Testis (tissue), 3 donors: ENCODE measurements around the gene KRTAP4-16. TPM values are rescaled to one million over a fixed set of nuclear protein-coding genes. Genes with fewer than 3 reads are reported as not detected.
"Not testable (repeated sequence)": the region's sequence is repeated elsewhere in the genome, so short reads cannot be mapped to it uniquely, and the experiment has no call there.

Experiments
- DNase-seq: peaks from one replicate; pipeline ENCODE4 v3.0.0-alpha.2; 2019
- H3K27ac ChIP-seq, 2 donors: fragments of 200-600 bp; sonication (generic); one replicate each; pipeline ENCODE4 v1.5.1; 2019
- H3K27me3 ChIP-seq: fragments of 200-600 bp; sonication (generic); one replicate; pipeline ENCODE4 v1.5.1; 2019
- H3K36me3 ChIP-seq: fragments of 200-600 bp; sonication (generic); one replicate; pipeline ENCODE4 v1.5.1; 2017; ENCODE audit warnings: low read depth; ENCODE audit errors: missing control alignments
- H3K4me1 ChIP-seq: fragments of 200-600 bp; sonication (generic); one replicate; pipeline ENCODE4 v1.5.1; 2019
- H3K4me3 ChIP-seq, 2 donors: fragments of 200-600 bp; sonication (generic); one replicate each; pipeline ENCODE4 v1.5.1; 2017 to 2019
- H3K9me3 ChIP-seq: fragments of 200-600 bp; sonication (generic); one replicate; pipeline ENCODE4 v1.5.1; 2017
- CTCF ChIP-seq, 3 experiments: fragments of 450-650 bp in 2 of 3; fragments of 200-600 bp in 1 of 3; sonication (generic) in 1 of 3; IDR thresholded peaks; one replicate each; pipeline ENCODE4 v1.5.1; 2016 to 2019; ENCODE audit warnings: antibody characterized with exemption in 3 of 3, mild to moderate bottlenecking in 2 of 3, moderate library complexity in 1 of 3
- POLR2A ChIP-seq: fragments of 450-650 bp; IDR thresholded peaks from one replicate; pipeline ENCODE4 v1.6.1; 2017; ENCODE audit warnings: antibody characterized with exemption, mild to moderate bottlenecking, moderate library complexity
- WGBS, 2 donors: methylation state at CpG; one replicate each; pipeline ENCODE4 v1.1.5; 2018; 5-methylcytosine and 5-hydroxymethylcytosine counted together
- intact Hi-C: fragments of 100-400 bp; cut with DNase I; formaldehyde crosslinking; loops from one replicate; pipeline ENCODE4 v1.15.1; 2023; ENCODE audit warnings: low total_unique reads
- polyA plus RNA-seq: library from polyadenylated mRNA; stranded (reverse); fragments of 350-450 nt; fragmentation: Illumina TruSeq; extraction: RNeasy Lipid Tissue Mini Kit (QIAGEN cat#74804); gene quantifications from one replicate; pipeline ENCODE4 v1.2.3, GENCODE V29; 2014; ENCODE audit warnings: low read depth, low replicate concordance; ENCODE audit not compliant: insufficient read depth
- total RNA-seq, 2 donors: library from RNA; depleted of rRNA; stranded (reverse); fragments of >200 nt; gene quantifications; one replicate each; pipeline ENCODE4 v1.2.3, GENCODE V29; 2016

Gene KRTAP4-16
- total and polyA plus RNA-seq, 3 donors from 2014 or later = not detected

DNA sequence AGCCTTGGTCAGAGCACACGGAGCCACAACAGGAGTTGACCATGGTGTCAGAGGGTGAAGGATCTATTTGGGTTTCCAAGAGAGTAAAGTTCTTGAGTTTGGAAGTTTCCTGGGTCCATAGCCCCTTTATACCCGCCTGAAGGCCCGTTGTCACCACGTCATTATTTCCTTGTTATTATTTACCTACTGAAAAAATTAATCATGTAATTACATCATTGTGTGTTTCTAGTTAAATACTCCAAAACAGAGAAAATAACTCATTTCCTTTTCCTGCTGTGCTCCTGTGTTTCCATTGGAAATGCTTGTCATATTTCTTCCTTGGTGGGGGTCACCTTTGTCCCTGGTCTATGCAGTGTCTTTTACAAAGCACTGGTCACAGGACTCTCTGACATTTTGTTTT is 4.0 kb downstream of the KRTAP4-16 start, which contains the start of gene KRTAP4-8:
KRTAP4-8 (minus strand) TSS at position 101 of the 400 bp plus-strand sequence; CDS start at position 43, 58 bp downstream.
- no peak for DNase-seq
- Histone ChIP-seq H3K27ac (no peak within 1 kb of the TSS), H3K9me3 (no peaks in the 10 kb centered on the region), H3K4me1 (no peaks in the 10 kb centered on the region), H3K27me3 (no peaks in the 10 kb centered on the region), H3K36me3 (no peaks in the 10 kb centered on the region), H3K4me3 (no peak within 1 kb of the TSS)
- 71 to 74% methylated on average over 4 of the region's 4 CpGs for WGBS, 2 donors
- TF ChIP-seq CTCF (IDR thresholded peaks at IDR 0.05) = no peak
- no peak for TF ChIP-seq POLR2A
- intact Hi-C loops = no loop called here

DNA sequence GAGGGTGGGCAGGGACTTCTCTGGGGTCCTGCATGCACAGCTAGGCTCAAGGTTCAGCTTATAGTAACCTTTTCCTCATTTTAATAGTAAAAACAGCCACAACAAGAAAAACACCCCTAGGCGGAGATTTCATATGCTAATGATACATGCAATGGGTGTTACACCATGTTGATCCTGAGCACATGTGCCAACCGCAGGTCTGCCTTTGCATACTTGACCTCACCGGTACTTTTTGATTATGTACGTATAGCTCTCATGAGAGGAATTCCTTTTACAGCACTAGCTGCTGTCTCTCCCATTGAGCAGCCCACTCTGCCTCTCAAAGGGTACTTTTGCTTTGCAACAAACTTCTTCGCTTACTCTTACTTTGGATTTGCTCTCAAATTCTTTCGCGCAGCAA is 6.0 kb downstream of the KRTAP4-16 start:
- no peak for TF ChIP-seq CTCF (IDR thresholded peaks at IDR 0.05)
- no peak for TF ChIP-seq POLR2A
- Histone ChIP-seq H3K27me3 (no peaks in the 10 kb centered on the region), H3K9me3 (no peaks in the 10 kb centered on the region), H3K4me1 (no peaks in the 10 kb centered on the region), H3K36me3 (no peaks in the 10 kb centered on the region), H3K27ac (no peak overlapping the region), H3K4me3 (no peak overlapping the region)
- intact Hi-C loops = no loop called here
- no peak for DNase-seq
- 89 to 91% methylated on average over 7 of the region's 7 CpGs for WGBS, 2 donors

GRCh38 chr17:41088760-41089352 is 13.2 kb downstream of the KRTAP4-16 start:
- H3K27ac ChIP-seq, DNase-seq, H3K9me3 ChIP-seq, H3K4me1 ChIP-seq, H3K27me3 ChIP-seq, H3K4me3 ChIP-seq, intact Hi-C loops, H3K36me3 ChIP-seq: not testable (repeated sequence)
- WGBS, 2 donors = 62 to 75% methylated on average over 4 of the region's 4 CpGs

DNA sequence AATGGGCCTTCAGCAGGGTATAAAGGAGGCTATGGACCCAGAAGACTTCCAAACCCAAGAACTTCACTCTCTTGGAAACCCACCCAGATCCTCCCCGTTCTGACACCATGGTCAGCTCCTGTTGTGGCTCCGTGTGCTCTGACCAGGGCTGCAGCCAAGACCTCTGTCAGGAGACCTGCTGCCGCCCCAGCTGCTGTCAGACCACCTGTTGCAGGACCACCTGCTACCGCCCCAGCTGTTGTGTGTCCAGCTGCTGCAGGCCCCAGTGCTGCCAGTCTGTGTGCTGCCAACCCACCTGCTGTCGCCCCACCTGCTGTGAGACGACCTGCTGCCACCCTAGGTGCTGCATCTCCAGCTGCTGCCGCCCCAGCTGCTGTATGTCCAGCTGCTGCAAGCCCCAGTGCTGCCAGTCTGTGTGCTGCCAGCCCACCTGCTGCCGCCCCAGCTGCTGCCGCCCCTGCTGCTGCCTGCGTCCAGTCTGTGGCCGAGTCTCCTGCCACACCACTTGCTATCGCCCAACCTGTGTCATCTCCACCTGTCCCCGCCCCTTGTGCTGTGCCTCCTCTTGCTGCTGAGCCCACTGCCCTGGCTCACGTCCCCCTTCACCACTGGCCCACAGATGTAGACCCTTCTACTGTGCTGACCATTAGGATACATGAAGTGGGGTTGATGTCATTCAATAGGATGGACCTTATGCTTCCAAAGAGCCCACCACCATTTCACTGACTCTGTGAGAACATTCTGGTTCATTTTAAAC is 17.7 kb downstream of the KRTAP4-16 start, which contains the start of gene KRTAP4-7:
KRTAP4-7 (plus strand) TSS at position 51 of the 757 bp plus-strand sequence; CDS start at position 108, 57 bp downstream.
- H3K9me3 ChIP-seq, H3K36me3 ChIP-seq, H3K4me3 ChIP-seq, H3K27me3 ChIP-seq, H3K4me1 ChIP-seq, H3K27ac ChIP-seq, intact Hi-C loops, DNase-seq: not testable (repeated sequence)
- WGBS, 2 donors = 73 to 83% methylated on average over 5 to 11 of the region's 14 CpGs

- DNase-seq, intact Hi-C loops, H3K27ac ChIP-seq, H3K9me3 ChIP-seq, H3K4me1 ChIP-seq, H3K4me3 ChIP-seq, H3K36me3 ChIP-seq, H3K27me3 ChIP-seq: not testable (repeated sequence)
- 76 to 78% methylated on average over 2 of the region's 2 CpGs for WGBS, 2 donors
These were observed 18.6 kb downstream of the KRTAP4-16 start for GRCh38 chr17:41083427-41083826.

DNA sequence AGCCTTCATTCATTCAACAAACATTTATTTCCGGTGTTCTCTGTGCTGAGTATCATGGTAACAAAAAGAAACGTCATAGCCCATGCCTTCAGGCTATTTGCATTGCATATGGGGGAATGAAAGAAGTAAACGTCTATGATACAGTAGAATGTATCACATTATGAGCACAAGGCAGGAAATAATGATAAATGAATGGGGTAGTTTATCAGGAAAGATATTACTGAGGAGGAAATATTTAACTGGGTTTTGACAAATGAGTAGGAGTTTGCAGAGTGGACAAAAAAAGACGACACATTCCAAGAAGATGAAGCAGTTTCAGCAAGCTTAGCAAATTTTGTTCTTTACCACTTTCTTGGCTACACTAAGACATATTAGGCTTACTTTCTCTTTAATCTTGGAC is 19.4 kb downstream of the KRTAP4-16 start:
- TF ChIP-seq POLR2A (no peak), CTCF (IDR thresholded peaks at IDR 0.05) (no peak)

More for the DNA sequence above, 19.4 kb downstream of the KRTAP4-16 start:
- no peaks in the 10 kb centered on the region for H3K36me3 ChIP-seq
- DNase-seq = no peak
- H3K27me3 ChIP-seq = no peaks in the 10 kb centered on the region
- H3K27ac ChIP-seq = no peak overlapping the region
- H3K4me1 ChIP-seq = no peaks in the 10 kb centered on the region
- H3K4me3 ChIP-seq = no peak overlapping the region
- intact Hi-C loops = no loop called here
- no peaks in the 10 kb centered on the region for H3K9me3 ChIP-seq
- 49 to 61% methylated on average over 4 of the region's 4 CpGs for WGBS, 2 donors
